RWPE2 (cell line): Measurements from ENCODE around the gene NKIRAS1.
"Not testable (repeated sequence)": the region's sequence is repeated elsewhere in the genome, so short reads cannot be mapped to it uniquely, and the experiment has no call there.

Source experiments
- ATAC-seq: fragments of 200-7000 bp; cut with Tn5 transposase; 3 replicates; pipeline ENCODE4 v1.9.1; 2021; ENCODE audit warnings: low read depth
- DNase-seq: peaks from one replicate; pipeline ENCODE4 v3.0.0-alpha.2; 2020; ENCODE audit warnings: low spot score
- H3K27ac ChIP-seq: fragments of 450-650 bp; 2 replicates; pipeline ENCODE4 v1.5.1; 2017; ENCODE audit warnings: mild to moderate bottlenecking; ENCODE audit not compliant: poor library complexity, severe bottlenecking
- H3K27me3 ChIP-seq: fragments of 250-450 bp; sonication (Bioruptor Pico); 2 replicates; pipeline ENCODE4 v1.5.1; 2021; ENCODE audit warnings: mild to moderate bottlenecking, moderate library complexity; ENCODE audit not compliant: insufficient read depth, poor library complexity, severe bottlenecking
- H3K36me3 ChIP-seq: fragments of 250-450 bp; sonication (Bioruptor Pico); 2 replicates; pipeline ENCODE4 v1.5.1; 2020; ENCODE audit warnings: low read depth, mild to moderate bottlenecking, moderate library complexity
- H3K4me1 ChIP-seq: fragments of 250-450 bp; sonication (Bioruptor Pico); 2 replicates; pipeline ENCODE4 v1.5.1; 2021; ENCODE audit warnings: mild to moderate bottlenecking, moderate library complexity; ENCODE audit not compliant: insufficient read depth, poor library complexity, severe bottlenecking
- H3K4me3 ChIP-seq: fragments of 250-450 bp; sonication (Bioruptor Pico); 2 replicates; pipeline ENCODE4 v1.5.1; 2021; ENCODE audit warnings: mild to moderate bottlenecking, moderate library complexity; ENCODE audit not compliant: severe bottlenecking
- H3K9me3 ChIP-seq: fragments of 250-450 bp; sonication (Bioruptor Pico); 2 replicates; pipeline ENCODE4 v1.5.1; 2021; ENCODE audit warnings: mild to moderate bottlenecking, moderate library complexity; ENCODE audit not compliant: severe bottlenecking
- CTCF ChIP-seq: fragments of 450-650 bp; IDR thresholded peaks from one replicate; pipeline ENCODE4 v1.5.1; 2017; ENCODE audit warnings: mild to moderate bottlenecking, moderate library complexity; ENCODE audit not compliant: poor library complexity, severe bottlenecking

The NKIRAS1 gene

DNA sequence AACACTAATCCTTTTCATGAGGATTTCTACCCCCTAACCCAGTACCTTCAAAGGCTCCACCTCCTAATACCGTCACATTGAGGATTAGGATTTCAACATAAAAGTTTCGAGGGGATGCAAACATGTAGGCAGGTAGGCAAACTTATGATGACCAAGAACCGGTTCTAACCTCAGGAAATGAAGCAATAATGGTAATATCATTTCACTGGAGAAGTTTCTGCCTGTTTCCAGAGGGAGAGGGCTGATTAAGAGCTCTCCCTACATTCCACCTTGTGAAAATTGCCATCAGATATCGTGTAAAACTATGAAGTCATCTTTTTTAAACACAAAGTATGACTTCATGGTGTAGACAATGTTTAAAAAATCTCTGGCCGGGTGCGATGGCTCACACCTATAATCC is 31.6 kb downstream of the NKIRAS1 start:
- no peak overlapping the region for H3K4me3 ChIP-seq
- ATAC-seq (peak; percentile 62), DNase-seq (no peak)
- peaks cover 10% of the 10 kb centered on the region for H3K4me1 ChIP-seq
- H3K9me3 ChIP-seq = no peaks in the 10 kb centered on the region
- TF ChIP-seq CTCF = no peak
- H3K27me3 ChIP-seq = no peaks in the 10 kb centered on the region
- no peak overlapping the region for H3K27ac ChIP-seq
- H3K36me3 ChIP-seq = peaks cover 14% of the 10 kb centered on the region

DNA sequence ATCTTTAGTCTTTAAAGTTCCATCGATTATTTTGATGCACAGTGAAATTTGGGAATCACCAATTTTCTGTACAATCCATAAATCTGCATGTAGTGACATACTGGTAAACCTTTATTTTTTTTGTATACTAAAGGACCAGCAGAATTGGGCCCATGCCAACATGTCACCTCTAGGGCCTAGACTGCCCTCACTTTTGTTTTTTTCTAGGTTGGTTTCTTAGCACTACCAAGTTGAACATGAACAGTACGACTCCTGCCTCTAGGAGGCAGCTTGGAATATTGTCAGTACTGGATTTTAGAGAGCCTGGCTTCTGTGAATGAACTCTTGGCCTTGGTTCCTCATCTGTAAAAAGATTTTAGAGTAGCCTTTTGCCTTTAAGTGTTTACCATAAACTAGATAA is 32.3 kb downstream of the NKIRAS1 start:
- ATAC-seq (no peak), DNase-seq (no peak)

GRCh38 chr3:23882487-23882918 is 34.3 kb downstream of the NKIRAS1 start:
- ATAC-seq = no peak
- H3K4me1 ChIP-seq = peaks cover 14% of the 10 kb centered on the region
- no peak overlapping the region for H3K4me3 ChIP-seq
- no peak overlapping the region for H3K27ac ChIP-seq
- no peaks in the 10 kb centered on the region for H3K27me3 ChIP-seq
- no peak for TF ChIP-seq CTCF
- H3K9me3 ChIP-seq = no peaks in the 10 kb centered on the region
- no peaks in the 10 kb centered on the region; the same call in 1 of the 2 replicates for H3K36me3 ChIP-seq
- no peak for DNase-seq

More for the DNA sequence above, 32.3 kb downstream of the NKIRAS1 start:
- no peak overlapping the region for H3K4me3 ChIP-seq
- no peaks in the 10 kb centered on the region for H3K27me3 ChIP-seq
- H3K27ac ChIP-seq = no peak overlapping the region
- peaks cover 7% of the 10 kb centered on the region for H3K36me3 ChIP-seq
- no peak for TF ChIP-seq CTCF
- no peaks in the 10 kb centered on the region for H3K9me3 ChIP-seq
- peaks cover 10% of the 10 kb centered on the region for H3K4me1 ChIP-seq

GRCh38 chr3:23881993-23882392 is 34.8 kb downstream of the NKIRAS1 start:
- peaks cover 19% of the 10 kb centered on the region for H3K4me1 ChIP-seq
- ATAC-seq, H3K4me3 ChIP-seq, H3K36me3 ChIP-seq, DNase-seq, H3K9me3 ChIP-seq, H3K27ac ChIP-seq, H3K27me3 ChIP-seq: not testable (repeated sequence)

DNA sequence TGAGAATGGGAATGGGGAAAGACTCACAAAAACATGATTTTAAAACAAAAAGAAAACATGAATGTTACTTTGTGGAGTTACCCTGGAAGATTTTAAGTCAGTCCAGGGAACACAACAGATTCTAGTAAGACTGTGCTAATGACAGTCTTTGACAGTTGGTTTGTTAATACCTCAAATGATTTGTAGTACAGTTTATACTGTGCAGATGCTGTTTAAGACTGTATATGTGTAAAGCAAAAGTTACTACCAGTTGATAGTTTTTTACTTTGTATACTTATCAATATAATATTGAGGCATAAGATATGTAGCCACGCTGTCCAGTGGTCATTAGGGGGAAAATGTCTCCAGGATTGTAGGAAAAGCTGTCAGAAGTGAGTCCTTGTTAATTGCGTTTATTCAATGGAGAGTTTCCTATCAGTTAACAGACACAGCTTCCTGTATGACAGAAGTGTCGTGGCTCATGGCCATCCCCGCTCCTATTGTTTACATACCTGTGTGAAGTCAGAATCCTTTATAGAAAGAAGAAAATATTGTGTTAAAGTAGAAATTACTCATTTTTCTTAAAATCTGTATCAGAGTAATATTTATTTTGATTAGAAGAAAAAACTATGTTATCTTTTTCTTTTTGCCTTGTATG is 36.0 kb downstream of the NKIRAS1 start:
- ATAC-seq (no peak), DNase-seq (no peak)
- Histone ChIP-seq H3K27me3 (no peaks in the 10 kb centered on the region), H3K36me3 (no peaks in the 10 kb centered on the region; the same call in 1 of the 2 replicates), H3K9me3 (no peaks in the 10 kb centered on the region), H3K4me1 (peaks cover 26% of the 10 kb centered on the region), H3K27ac (no peak overlapping the region), H3K4me3 (no peak overlapping the region)
- no peak for TF ChIP-seq CTCF
